HepG2 (cell line): Measurements from ENCODE around the gene CAPN15. TPM values are rescaled to one million over a fixed set of nuclear protein-coding genes. Genes with fewer than 3 reads are reported as not detected.
A peak's percentile ranks its signal among the peaks of the same experiment; 100 is the strongest.

Source experiments
- JUN ChIP-seq: sonication (generic); formaldehyde crosslinking; IDR thresholded peaks from 2 replicates; pipeline ENCODE4 v1.4.0; 2020; ENCODE audit warnings: mild to moderate bottlenecking, missing genetic modification reagents
- LBX2 ChIP-seq: sonication (generic); formaldehyde crosslinking; IDR thresholded peaks from 2 replicates; pipeline ENCODE4 v1.5.0; 2020; ENCODE audit warnings: missing genetic modification reagents, mild to moderate bottlenecking, borderline replicate concordance
- PRMT3 ChIP-seq: sonication (generic); formaldehyde crosslinking; IDR thresholded peaks from 2 replicates; pipeline ENCODE4 v1.8.1; 2022; ENCODE audit warnings: low read depth, mild to moderate bottlenecking, moderate library complexity, missing genetic modification reagents, borderline replicate concordance
- RBM22 ChIP-seq: fragments of 200-400 bp; formaldehyde crosslinking; optimal IDR thresholded peaks from 2 replicates; pipeline ENCODE3; 2017; ENCODE audit warnings: mild to moderate bottlenecking, low read length, moderate library complexity
- TRIM22 ChIP-seq: fragments of 450-650 bp; IDR thresholded peaks from 2 replicates; pipeline ENCODE4 v1.6.1; 2017
- ZFX ChIP-seq: sonication (generic); formaldehyde crosslinking; IDR thresholded peaks from 2 replicates; pipeline ENCODE4 v1.4.0; 2020; ENCODE audit warnings: mild to moderate bottlenecking, low read depth, missing genetic modification reagents, moderate library complexity
- ZNF296 ChIP-seq: sonication (generic); formaldehyde crosslinking; conservative IDR thresholded peaks from 2 replicates; pipeline ENCODE4 v1.5.0; 2020; ENCODE audit warnings: mild to moderate bottlenecking, missing genetic modification reagents
- ZNF512 ChIP-seq: sonication (generic); formaldehyde crosslinking; IDR thresholded peaks from 2 replicates; pipeline ENCODE4 v1.4.0; 2020; ENCODE audit warnings: mild to moderate bottlenecking, missing genetic modification reagents
- ZNF609 ChIP-seq: sonication (generic); formaldehyde crosslinking; IDR thresholded peaks from 2 replicates; pipeline ENCODE4 v1.4.0; 2020; ENCODE audit warnings: mild to moderate bottlenecking, missing genetic modification reagents, borderline replicate concordance
- polyA plus RNA-seq, 8 experiments: library from polyadenylated mRNA; depleted of rRNA in 3 of 8; stranded (reverse) in 7 of 8; unstranded in 1 of 8; fragments of >200 nt; fragmentation: Illumina TruSeq in 4 of 8; extraction: Trizol in 4 of 8; gene quantifications; 2 replicates each; pipeline versions ENCODE4 v1.2.1 to v1.2.3, GENCODE V29; 2011 to 2016; ENCODE audit warnings: low read depth in 4 of 8, missing spikeins in 1 of 8, mixed read lengths in 1 of 8; ENCODE audit not compliant: insufficient read depth in 1 of 8
- total RNA-seq, 5 experiments: library from RNA; depleted of rRNA; stranded (reverse); fragments of >200 nt; fragmentation: Illumina TruSeq; extraction: Trizol; gene quantifications; 2 replicates each; pipeline ENCODE4 v1.2.3, GENCODE V29; 2016; ENCODE audit warnings: low read depth in 1 of 5
- TF ChIP-seq, protein P1 (sequence below): sonication (generic); formaldehyde crosslinking; IDR thresholded peaks from 2 replicates; pipeline ENCODE4 v1.9.0; 2022; ENCODE audit warnings: low read depth, missing genetic modification reagents
- TF ChIP-seq, protein P2 (sequence below): sonication (generic); formaldehyde crosslinking; IDR thresholded peaks from 2 replicates; pipeline ENCODE4 v1.4.0; 2020; ENCODE audit warnings: missing genetic modification reagents, mild to moderate bottlenecking, borderline replicate concordance
- TF ChIP-seq, protein P3 (sequence below): IDR thresholded peaks from 2 replicates; pipeline ENCODE4 v1.6.1; 2016; ENCODE audit warnings: mild to moderate bottlenecking, missing biosample characterization, missing genetic modification reagents

CAPN15 gene
- total and polyA plus RNA-seq, 2 of the 13 experiments (the other 11 are each of a cell fraction or from before 2014, with no cell fraction given) = 14.9 to 24.5 TPM

GRCh38 chr16:526181-527014 lies 1.1 kb upstream of the CAPN15 start (continued):
- TF ChIP-seq TRIM22 (no peak), ZFX (CRISPR knock-in tag) (no peak), ZNF296 (0 out of 2 replicates have a peak, but pooled peaks have one; percentile 34), JUN (CRISPR knock-in tag) (no peak), PRMT3 (CRISPR knock-in tag) (no peak), LBX2 (peak; percentile 5; the same call in 1 of the 2 replicates), ZNF609 (CRISPR knock-in tag) (no peak), ZNF512 (0 out of 2 replicates have a peak, but pooled peaks have one; percentile 20), RBM22 (peak; percentile 66)
- TF ChIP-seq, protein P1, sequence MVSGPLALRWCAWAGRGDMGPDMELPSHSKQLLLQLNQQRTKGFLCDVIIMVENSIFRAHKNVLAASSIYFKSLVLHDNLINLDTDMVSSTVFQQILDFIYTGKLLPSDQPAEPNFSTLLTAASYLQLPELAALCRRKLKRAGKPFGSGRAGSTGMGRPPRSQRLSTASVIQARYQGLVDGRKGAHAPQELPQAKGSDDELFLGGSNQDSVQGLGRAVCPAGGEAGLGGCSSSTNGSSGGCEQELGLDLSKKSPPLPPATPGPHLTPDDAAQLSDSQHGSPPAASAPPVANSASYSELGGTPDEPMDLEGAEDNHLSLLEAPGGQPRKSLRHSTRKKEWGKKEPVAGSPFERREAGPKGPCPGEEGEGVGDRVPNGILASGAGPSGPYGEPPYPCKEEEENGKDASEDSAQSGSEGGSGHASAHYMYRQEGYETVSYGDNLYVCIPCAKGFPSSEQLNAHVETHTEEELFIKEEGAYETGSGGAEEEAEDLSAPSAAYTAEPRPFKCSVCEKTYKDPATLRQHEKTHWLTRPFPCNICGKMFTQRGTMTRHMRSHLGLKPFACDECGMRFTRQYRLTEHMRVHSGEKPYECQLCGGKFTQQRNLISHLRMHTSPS (CRISPR knock-in tag) = no peak
- TF ChIP-seq, protein P2, sequence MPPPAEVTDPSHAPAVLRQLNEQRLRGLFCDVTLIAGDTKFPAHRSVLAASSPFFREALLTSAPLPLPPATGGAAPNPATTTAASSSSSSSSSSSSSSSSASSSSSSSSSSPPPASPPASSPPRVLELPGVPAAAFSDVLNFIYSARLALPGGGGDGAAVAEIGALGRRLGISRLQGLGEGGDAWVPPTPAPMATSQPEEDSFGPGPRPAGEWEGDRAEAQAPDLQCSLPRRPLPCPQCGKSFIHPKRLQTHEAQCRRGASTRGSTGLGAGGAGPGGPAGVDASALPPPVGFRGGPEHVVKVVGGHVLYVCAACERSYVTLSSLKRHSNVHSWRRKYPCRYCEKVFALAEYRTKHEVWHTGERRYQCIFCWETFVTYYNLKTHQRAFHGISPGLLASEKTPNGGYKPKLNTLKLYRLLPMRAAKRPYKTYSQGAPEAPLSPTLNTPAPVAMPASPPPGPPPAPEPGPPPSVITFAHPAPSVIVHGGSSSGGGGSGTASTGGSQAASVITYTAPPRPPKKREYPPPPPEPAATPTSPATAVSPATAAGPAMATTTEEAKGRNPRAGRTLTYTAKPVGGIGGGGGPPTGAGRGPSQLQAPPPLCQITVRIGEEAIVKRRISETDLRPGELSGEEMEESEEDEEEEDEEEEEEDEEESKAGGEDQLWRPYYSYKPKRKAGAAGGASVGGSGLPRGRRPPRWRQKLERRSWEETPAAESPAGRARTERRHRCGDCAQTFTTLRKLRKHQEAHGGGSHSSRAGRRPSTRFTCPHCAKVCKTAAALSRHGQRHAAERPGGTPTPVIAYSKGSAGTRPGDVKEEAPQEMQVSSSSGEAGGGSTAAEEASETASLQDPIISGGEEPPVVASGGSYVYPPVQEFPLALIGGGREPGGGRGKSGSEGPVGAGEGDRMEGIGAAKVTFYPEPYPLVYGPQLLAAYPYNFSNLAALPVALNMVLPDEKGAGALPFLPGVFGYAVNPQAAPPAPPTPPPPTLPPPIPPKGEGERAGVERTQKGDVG = no peak
- TF ChIP-seq, protein P3, sequence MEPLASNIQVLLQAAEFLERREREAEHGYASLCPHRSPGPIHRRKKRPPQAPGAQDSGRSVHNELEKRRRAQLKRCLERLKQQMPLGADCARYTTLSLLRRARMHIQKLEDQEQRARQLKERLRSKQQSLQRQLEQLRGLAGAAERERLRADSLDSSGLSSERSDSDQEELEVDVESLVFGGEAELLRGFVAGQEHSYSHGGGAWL (CRISPR knock-in tag) = no peak
